Fibroblast of the conjunctiva (primary cell): ENCODE measurements around the gene DIAPH3.
A peak's percentile ranks its signal among the peaks of the same experiment; 100 is the strongest.

Experiments used
- DNase-seq: peaks from one replicate; pipeline ENCODE4 v3.0.0-alpha.2; 2010; ENCODE audit warnings: low read depth

DIAPH3 gene

DNA sequence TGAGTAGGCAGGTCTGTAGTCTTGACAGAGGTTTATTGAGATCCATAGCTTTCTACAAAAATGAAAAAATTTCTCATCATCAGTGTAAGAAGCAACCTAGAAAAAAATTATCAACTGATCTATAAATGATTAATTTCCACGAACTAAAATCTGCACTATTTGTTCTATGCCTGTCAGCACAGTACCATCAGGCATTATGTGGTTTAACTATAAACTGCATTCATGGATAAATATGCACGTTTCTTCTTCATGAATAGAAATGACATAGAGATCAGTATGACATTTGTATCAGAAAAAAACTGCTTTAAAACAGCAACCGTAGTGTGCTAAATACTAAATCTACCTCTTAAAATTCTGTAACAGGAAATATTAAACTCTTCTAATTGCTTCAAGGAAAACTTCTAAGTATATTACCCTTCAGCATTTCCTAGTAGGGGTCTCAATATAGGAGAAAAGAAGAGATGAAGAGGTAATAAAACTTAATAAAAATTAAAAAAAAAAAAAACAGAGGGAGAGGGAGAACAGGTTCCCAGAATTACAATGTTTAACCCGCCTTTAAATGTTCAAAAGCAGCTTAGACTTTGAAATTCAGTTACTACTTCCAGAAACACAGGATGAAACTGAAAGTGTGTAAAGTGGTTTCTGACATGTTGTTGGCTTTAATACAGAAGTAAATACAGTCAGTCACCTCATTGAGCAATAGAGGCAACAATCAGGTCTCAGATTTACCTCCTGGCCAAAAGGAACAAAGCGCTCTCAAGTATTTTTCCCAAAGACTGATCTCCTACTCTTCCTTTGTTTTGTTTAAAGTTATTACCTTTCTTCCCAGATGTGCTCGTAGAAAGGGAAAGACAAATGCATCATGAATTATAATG, 144.4 kb downstream of the DIAPH3 start:
- DNase-seq: peak; percentile 12

DNA sequence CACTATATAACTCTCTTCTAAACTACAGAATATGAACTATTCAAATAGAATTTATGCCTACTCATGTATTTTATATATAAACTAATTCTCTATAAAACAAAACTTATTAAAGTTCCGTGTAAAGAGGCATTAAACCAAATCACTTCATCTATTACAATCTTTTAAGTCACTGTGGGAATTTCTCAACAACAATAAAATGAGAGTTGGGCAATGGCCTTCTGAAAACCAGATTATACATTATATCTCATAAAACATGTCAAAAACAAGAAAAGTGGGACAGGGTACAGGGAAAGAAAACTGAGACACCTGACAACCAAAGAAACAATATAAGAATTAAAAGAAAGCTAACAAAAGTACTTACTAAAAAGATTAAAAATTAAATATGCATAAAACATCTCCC, 145.2 kb downstream of the DIAPH3 start:
- no peak for DNase-seq

DNA sequence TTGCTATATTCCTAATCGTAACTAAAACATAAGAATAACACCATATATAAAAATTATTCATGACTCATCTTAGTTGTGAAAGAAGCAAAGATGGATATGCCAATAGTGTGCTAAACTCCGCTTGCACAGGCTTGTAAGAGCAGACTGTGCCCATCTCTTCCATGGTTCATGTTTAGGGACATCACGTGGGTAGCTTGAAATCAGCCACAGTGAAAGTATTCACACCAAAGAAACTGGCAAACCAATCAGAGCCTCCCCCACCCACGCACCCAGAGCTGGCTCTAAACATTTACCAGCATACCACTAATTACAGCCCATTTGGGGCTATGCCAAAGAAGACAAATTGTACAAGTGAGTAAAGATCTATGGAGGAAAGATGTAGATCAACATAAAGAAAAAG, 147.5 kb downstream of the DIAPH3 start:
- DNase-seq: no peak

DNA sequence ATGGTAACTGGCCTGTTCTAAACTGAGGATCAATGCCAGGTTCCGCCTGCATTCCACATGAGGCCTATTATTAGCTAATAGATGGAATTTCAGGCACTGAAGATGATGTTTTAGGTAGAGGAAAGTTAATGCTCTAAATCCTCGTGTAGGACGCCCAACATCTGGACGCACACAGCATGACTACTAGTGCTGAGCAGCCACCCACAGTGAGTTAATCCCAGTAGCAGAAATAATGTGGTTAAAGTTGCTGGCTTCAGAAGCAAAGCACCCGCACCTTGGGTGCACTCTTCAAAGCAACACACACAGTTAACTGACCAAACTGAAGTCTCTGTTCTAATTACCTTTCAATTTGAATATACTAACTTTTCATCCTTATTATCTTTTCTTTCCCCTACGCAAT, 150.6 kb downstream of the DIAPH3 start:
- DNase-seq: no peak

DNA sequence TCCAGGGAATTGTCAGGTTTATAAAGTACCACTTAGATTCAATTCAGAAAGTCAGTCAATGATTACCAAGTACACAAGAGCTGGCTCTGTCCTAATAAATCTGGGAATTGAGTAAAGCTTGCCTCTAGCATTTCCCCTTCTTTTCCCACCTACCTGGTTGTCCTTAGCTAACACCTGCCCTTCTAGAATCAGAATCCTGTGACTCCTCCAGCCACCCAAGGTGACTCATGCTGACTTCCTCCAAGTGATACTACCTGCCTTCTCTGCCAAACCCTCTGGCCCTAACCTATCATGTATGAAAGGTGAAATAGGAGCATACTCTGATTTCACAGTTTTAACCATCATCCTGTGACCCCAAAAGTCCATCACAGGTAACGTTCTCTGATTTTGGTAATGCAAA, 151.2 kb downstream of the DIAPH3 start:
- no peak for DNase-seq

DNA sequence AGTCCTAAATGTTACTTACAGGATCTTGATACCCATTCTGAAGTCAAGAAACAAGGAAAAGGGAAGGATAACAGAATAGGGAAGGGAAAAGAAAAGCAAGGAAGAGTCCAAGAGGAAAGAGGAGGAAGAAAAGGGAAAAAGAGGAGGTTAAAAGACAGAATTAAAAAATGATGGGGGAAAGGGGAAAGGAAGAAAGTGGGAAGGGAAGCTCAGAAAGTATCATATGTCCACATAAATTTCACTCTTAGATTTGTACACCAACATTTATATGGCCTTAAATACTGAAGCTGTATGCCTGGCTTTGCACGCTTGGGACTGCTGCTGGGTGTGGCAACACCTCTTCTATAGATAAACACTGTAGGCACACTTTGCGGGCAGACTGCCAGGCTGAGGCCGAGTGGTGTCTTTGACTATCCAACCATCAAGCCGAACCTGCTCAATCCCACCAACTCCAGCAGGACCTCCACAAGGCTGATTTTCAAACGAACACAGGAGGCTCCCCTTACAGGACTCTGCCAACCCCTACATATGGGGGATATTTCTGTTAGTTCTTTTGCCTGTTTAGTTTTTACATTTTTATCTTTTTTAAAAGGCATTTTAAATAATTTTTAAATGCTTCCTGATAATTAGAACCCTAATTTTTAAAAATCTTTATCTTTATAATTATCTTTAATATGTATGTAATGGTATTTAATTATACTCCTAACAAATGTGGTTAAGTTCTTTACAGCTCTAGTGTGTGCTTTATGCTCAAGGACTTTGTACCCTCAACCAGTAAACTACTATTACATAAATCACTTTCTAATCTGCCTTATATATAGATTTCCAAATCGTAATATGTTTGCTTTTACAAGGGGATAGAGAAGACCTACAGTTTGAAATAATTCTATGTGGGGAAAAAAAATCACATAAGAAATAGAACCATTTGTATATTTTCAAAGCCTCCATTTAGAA, 154.2 kb downstream of the DIAPH3 start:
- DNase-seq: no peak

DNA sequence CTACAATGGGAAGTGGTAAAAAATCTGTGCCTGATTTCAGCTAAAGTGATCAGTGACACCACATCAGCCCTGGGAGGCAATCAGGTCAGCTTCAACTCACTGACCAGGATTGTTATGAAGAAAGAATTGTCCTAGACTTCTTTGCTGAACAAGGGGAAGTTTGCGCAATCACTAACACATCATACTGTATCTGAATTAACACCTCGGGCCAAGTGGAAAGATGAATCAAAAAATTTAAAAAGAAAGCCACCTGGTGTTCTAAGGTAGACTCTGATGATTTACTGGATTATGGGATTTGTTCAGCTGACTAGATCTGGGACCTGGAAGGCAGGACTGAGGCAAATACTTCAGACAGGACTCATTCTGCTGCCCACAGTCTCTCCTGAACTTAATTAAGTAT, 161.8 kb downstream of the DIAPH3 start:
- no peak for DNase-seq

DNA sequence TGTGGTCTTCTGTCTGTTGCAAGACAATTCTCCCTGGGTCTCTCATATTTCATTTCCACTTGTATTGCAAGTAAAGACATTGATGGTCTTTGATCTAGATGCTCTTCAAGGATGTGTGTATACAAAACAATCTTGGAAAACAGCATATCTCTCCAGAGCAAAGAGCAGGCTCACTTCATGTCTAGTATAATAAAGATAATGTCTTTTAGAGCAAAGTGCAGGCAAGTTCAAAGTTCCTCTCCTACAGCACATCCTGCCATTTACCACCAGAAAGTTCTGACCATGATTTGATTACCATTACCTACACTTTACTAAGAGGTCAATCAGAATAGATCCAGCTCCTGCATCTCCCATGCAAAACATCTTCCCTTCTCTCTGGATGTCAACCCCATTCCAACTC, 162.8 kb downstream of the DIAPH3 start:
- DNase-seq: no peak

DNA sequence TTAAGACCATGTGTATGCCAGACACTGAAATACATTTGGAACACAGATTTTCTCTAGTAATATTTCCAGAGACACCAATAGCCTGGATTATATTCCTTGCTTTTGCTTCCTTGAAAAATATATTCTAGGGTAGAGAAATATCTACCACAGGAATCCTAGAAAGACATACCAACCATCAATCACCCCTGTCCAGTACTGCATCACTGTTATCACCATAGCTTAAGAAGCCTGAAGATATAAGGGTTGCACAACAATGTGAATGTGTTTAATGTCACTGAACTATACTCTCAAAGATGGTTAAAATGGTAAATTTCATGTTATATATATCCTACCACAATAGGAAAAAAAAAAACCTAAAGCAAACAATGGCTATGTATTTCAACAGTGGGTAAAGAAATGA, 163.6 kb downstream of the DIAPH3 start:
- no peak for DNase-seq

DNA sequence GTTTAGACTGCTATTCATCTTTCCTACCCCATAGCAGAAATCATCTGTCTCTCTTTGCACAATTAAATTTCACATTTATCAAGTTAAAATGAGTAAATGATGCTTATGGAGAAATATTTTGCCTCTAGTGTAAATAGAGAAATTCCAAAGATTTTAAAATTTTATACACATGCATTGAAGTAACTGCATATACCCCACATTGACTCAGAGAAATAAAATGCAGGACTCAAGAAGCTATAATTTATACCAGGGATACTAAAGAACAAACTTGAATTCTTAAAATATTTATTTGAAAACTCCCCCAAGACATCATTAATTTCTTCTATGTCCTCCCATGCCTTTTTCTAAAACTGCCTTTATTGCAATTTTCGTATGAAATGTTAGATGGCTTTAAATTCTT, 165.8 kb downstream of the DIAPH3 start:
- DNase-seq: no peak

DNA sequence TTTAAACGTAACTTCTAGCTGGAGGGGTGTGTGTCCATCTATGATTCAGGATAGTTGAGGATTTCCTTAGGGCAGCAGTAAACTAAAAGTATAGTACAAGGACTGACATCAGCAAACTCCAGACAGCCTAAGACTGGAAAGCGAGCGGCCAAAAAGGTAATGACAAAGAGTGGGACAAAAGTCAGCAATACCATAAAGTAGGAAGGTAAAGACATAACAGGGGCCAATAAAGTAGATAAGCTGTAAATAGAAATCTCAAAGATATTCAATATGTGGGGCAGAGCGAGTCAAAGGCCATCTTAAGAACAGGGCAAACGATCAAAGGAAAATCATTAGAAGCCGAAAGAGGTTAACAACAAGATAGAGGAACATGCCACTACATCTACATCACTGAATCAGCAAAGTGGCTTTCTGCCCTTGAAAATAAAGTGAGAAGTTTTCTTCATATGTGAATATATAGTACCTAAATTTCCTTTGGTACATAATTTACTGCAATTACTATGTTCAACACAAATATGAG, 167.2 kb downstream of the DIAPH3 start:
- DNase-seq: no peak

DNA sequence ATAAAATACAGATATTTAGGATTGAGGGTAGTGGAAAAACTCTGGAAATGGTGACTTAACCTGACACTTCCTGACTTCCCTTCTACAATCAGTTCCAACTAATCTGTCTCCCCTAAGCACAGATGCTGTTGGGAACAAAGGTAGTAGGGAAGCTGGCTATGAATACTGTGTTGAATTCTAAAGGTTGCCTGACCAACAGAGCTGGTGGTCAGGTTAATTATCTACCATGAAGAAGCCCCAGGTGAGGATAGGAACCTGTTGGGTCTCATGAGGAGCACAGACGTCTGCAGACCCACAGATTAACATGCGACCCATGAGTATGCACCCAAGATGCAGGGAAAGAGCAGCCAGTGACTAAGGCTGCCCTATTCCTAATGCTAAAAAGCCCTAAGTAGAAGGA, 172.3 kb downstream of the DIAPH3 start:
- DNase-seq: no peak

DNA sequence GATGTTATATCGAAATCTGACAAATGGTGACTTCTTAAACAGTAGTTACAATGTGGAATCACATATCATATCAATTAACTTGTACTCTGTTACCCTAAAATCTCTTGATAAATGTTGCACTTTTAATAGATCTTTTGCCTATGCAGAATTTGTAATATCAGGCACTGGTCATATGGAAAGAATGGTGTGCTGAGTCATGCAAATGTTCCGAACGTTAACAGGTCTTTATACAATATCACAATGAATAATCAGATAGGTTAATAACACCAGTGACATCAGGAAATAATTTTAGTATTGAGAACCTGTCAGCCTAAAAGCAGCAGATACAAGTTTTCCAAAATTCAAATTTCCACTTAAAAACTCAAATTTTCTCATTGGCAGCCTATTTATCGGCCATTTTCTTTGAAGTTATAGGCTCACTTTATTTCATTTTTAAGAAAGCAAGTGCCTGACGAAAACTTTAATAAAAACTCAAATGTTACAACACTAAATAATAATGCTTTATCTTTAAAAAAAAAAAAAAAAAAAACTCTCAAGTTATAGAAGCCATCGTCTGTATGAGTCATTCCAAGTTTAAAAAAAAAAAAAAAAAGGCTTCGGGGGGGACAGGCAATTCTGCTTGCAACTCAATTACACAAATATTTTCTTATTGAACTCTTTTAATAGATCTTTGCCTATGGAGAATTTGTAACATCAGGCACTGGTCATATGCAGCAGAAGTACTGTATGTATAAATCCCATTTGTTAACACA, 180.9 kb downstream of the DIAPH3 start:
- peak; percentile 1 for DNase-seq

DNA sequence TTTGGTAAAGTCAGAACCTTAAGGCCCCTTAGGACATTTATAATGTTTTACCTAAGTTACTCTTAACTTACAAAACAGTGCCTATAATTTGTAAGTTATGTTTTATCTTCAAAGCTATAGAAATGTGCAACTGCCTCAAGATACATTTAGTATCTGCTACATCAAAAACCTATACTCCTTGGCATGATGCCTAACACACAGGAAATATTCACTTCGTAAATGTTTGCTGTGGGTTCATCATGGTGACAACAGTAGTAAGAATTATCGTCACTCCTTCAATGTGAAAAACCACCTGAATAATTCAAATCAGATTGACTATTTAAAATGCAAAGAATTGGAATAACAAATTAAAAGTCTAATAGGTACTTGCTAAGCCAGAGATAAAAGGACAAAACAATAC, 184.1 kb downstream of the DIAPH3 start:
- no peak for DNase-seq

DNA sequence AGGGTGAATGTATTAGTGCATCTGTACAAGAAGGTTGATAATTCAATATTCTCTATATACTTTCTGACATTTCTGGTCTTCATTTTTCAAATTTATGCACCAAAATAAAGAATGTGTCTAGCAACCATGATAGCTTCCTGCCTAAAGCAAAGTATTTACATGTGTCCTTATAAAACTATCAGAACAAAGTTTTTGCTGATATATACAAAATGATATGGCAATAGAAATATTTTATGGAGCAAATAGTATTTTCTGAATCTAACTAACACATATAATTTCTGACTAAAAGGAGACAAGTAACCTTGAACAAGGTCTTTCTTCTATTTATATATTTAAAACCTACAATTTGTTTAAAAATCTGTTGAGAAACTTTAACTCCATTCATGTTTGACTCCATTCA, 184.9 kb downstream of the DIAPH3 start:
- DNase-seq: no peak

DNA sequence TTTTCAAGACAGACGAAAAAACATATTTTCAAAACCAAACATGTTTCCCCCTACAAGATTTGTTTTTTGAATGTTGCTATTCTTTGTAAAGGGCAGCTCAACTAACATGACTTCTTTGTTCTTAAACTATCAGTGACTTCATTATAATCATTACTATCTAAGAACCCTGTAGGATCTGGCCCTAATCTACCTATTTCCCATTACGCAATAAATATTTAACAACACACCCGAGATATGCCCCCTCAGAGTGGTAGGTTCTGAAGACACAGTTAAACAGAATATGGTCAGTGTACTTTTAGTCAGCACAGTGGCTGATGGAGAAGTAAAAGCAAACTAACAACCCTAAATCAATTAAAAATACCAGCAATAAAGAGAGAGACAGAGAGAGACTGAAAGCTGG, 186.9 kb downstream of the DIAPH3 start:
- DNase-seq: no peak

DNA sequence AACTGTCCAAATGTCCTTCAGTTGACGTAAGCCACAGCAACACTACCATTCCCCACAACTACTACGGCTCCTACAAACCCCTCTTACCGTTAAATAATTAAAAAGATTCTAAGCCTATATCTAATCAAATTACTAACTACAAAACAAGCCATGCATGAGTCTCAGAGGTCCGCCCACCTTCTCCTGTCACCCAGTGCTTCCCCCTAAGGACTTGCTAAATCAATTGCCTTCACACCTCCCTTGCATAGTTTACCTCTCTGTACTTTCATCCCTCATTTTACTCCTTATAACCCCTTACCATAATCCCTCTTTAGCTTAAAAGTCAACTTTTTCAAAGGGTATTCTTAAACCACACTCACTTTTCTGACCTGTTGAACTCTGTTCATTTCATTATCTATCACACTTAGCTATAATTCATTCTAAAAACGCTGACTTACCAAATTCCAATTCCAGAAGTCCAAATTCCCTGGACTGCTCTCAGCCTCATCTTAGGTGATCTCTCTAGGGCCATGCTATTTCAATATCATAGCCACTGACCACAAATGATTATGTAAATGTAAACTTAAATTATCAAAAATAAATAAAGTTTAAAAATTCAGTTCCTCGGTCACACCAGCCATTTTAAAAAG, 187.8 kb downstream of the DIAPH3 start:
- no peak for DNase-seq

DNA sequence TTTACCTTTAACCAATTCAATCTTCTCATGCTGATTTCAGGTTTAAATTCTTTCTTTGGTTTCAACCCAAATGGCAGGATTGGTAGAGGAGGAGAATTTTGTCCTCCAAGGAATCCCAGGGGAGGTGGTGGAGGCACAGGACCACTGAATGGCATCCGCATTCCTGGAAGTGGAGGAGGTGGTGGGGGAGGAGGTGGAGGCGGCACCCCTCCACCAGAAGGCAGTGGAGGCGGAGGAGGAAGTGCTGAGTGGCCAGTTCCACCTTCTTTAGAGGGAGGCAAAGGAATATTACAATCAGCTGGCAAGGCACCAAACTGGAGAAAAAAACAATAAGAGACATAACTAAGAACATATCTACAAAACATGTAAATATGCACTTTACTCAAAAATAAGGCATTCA, 192.9 kb downstream of the DIAPH3 start:
- DNase-seq: no peak

DNA sequence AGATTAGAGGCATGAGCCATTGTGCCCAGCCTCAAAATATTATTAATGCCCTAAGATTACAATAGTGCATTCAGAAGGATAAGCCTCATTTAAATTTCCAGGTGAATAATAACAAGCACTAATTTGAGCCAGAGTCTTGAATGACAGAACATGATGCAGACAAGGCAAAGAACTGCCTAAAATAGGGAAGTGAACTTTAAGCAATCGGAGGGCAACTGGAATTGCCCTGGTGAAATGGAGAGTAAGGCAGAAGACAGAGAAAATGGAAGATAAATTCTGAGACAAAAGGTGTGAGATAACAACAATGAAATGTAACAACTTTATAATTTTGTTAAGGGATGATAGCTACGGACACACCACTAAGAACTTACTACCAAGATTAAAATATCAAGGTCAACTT, 199.9 kb downstream of the DIAPH3 start:
- no peak for DNase-seq

DNA sequence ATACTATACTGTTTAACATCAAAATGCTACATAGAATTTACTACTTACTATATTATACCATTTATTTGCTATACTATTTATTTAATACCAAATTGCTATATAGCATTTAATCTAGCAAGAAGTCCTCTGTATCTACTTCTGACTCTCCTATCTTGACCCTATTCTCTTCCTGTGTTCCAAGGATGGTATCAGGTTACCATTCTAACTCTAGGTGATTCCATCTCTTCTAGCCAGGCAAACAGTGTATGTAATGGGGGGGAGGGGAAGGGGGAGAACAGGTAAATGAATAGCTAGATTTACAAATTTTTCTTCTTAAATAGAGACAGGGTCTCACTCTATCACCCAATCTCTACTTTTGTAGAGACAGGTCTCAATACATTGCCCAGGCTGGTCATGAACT, 200.3 kb downstream of the DIAPH3 start:
- DNase-seq: no peak

DNA sequence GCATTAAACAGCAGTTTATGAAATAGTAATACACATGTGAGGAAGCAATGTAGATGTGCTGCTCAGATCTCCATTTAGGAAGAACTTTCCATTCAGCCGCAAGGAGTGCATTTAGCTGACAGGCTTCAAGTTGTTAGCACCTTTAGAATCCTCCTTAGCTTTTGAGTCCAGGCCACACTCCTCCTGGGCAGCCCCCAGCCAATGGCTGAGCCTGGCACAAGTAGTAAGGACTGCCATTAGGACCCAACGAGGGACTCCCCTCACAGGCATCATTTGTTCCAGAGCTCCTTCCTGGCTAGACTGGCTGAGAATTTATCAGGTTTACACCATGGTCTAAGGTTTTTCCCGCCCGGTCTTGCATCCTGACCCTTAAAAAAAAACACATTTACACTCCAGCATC, 201.4 kb downstream of the DIAPH3 start:
- no peak for DNase-seq

DNA sequence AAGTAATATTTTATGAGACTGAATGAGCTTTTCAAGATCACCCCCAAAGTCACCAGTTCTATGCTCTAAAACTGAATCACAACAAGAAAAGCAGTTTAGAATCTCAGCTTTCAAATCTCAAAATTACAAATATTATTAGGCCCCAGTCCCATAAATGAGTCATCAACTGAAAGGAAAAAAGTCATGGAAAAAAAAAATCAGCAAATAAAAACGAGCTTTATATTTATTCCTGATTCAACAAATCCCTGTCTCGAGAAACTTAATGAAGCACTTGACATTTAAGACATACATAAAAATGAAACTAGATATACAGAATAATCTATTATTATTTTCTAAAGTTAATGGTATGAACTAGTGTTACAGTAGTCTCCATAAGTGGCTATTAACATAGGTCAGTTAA, 203.0 kb downstream of the DIAPH3 start:
- no peak for DNase-seq
